WTC11 (cell line): ENCODE data around the gene CADM1. TPM values are rescaled to one million over a fixed set of nuclear protein-coding genes. Genes with fewer than 3 reads are reported as not detected.

ENCODE experiments used
- ATAC-seq: fragments of 200-7000 bp; cut with Tn5 transposase; 2 replicates; pipeline ENCODE4 v1.10.0; 2021; ENCODE audit warnings: mild to moderate bottlenecking, moderate library complexity
- CTCF ChIA-PET: fragments of 300-600 bp; sonication (Branson Sonifier 250); formaldehyde crosslinking; loops from one replicate; lab custom pipeline; 2021; ENCODE audit warnings: antibody characterized with exemption; lab: Charles Lee
- POLR2A ChIA-PET: fragments of 350-600 bp; sonication (Branson Sonifier 250); formaldehyde crosslinking; loops from one replicate; lab custom pipeline; 2021; ENCODE audit warnings: antibody characterized with exemption; lab: Charles Lee
- DNase-seq: peaks from one replicate; pipeline ENCODE4 v3.0.0; 2021; ENCODE audit warnings: low spot score
- H3K27ac Mint-ChIP-seq: 2 replicates; pipeline ENCODE4 v1.8.0; 2021; ENCODE audit warnings: mixed read lengths
- H3K27me3 Mint-ChIP-seq: 2 replicates; pipeline ENCODE4 v1.8.0; 2021; ENCODE audit warnings: low read depth, mild to moderate bottlenecking, moderate library complexity, mixed read lengths
- H3K36me3 Mint-ChIP-seq: 2 replicates; pipeline ENCODE4 v1.8.0; 2021; ENCODE audit warnings: mixed read lengths
- H3K4me1 Mint-ChIP-seq: 2 replicates; pipeline ENCODE4 v1.8.0; 2022; ENCODE audit warnings: mixed read lengths
- H3K4me3 Mint-ChIP-seq: 2 replicates; pipeline ENCODE4 v1.8.0; 2021; ENCODE audit warnings: mild to moderate bottlenecking, moderate library complexity, mixed read lengths
- H3K9me3 Mint-ChIP-seq: 2 replicates; pipeline ENCODE4 v1.8.0; 2021; ENCODE audit warnings: mixed read lengths
- AFF4 ChIP-seq: sonication (generic); formaldehyde crosslinking; IDR thresholded peaks from 2 replicates; pipeline ENCODE4 v1.8.1; 2023; ENCODE audit warnings: mild to moderate bottlenecking, missing genetic modification reagents, borderline replicate concordance
- ATF3 ChIP-seq: sonication (generic); formaldehyde crosslinking; conservative IDR thresholded peaks from 2 replicates; pipeline ENCODE4 v1.8.1; 2022; ENCODE audit warnings: mild to moderate bottlenecking, missing genetic modification reagents
- FOXJ3 ChIP-seq: sonication (generic); formaldehyde crosslinking; IDR thresholded peaks from 2 replicates; pipeline ENCODE4 v1.9.0; 2021; ENCODE audit warnings: missing genetic modification reagents, mild to moderate bottlenecking, borderline replicate concordance
- GRHL2 ChIP-seq: fragments of 250-450 bp; sonication (Bioruptor Pico); IDR thresholded peaks from 2 replicates; pipeline ENCODE4 v1.8.0; 2022; ENCODE audit warnings: mild to moderate bottlenecking, moderate library complexity; ENCODE audit not compliant: insufficient replicate concordance, severe bottlenecking
- GTF2I ChIP-seq: fragments of 250-450 bp; sonication (Bioruptor Pico); conservative IDR thresholded peaks from 2 replicates; pipeline ENCODE4 v1.4.0; 2021; ENCODE audit warnings: mild to moderate bottlenecking
- MAX ChIP-seq: sonication (generic); formaldehyde crosslinking; IDR thresholded peaks from 2 replicates; pipeline ENCODE4 v1.8.0; 2022; ENCODE audit warnings: mild to moderate bottlenecking, missing genetic modification reagents
- MYBL2 ChIP-seq: sonication (generic); formaldehyde crosslinking; IDR thresholded peaks from 2 replicates; pipeline ENCODE4 v1.8.1; 2023; ENCODE audit warnings: mild to moderate bottlenecking, moderate library complexity, missing genetic modification reagents
- NFATC4 ChIP-seq: fragments of 250-450 bp; sonication (Bioruptor Pico); IDR thresholded peaks from 2 replicates; pipeline ENCODE4 v1.9.0; 2021; ENCODE audit warnings: mild to moderate bottlenecking
- NFYB ChIP-seq: sonication (generic); formaldehyde crosslinking; conservative IDR thresholded peaks from 2 replicates; pipeline ENCODE4 v1.8.0; 2022; ENCODE audit warnings: low read depth, missing genetic modification reagents
- OVOL2 ChIP-seq: fragments of 250-450 bp; sonication (Bioruptor Pico); IDR thresholded peaks from 2 replicates; pipeline ENCODE4 v1.9.0; 2021; ENCODE audit warnings: mild to moderate bottlenecking, borderline replicate concordance
- SOX15 ChIP-seq: fragments of 250-450 bp; sonication (Bioruptor Pico); IDR thresholded peaks from 2 replicates; pipeline ENCODE4 v1.9.0; 2021; ENCODE audit warnings: mild to moderate bottlenecking
- ZNF317 ChIP-seq: sonication (generic); formaldehyde crosslinking; IDR thresholded peaks from 2 replicates; pipeline ENCODE4 v1.8.1; 2023; ENCODE audit warnings: low read depth, mild to moderate bottlenecking, moderate library complexity, missing genetic modification reagents, borderline replicate concordance
- ZNF423 ChIP-seq: fragments of 250-450 bp; sonication (Bioruptor Pico); IDR thresholded peaks from 2 replicates; pipeline ENCODE4 v2.1.2; 2022; ENCODE audit warnings: mild to moderate bottlenecking, moderate library complexity
- ZSCAN18 ChIP-seq: fragments of 250-450 bp; sonication (Bioruptor Pico); IDR thresholded peaks from 2 replicates; pipeline ENCODE4 v2.1.2; 2022; ENCODE audit warnings: mild to moderate bottlenecking, moderate library complexity
- total RNA-seq: library from RNA; stranded (reverse); gene quantifications from 3 replicates; pipeline ENCODE4 v1.2.3, GENCODE V29; 2021
- TF ChIP-seq, protein P1 (sequence below): fragments of 250-450 bp; sonication (Bioruptor Pico); IDR thresholded peaks from 2 replicates; pipeline ENCODE4 v1.9.0; 2021; ENCODE audit warnings: mild to moderate bottlenecking, borderline replicate concordance
- TF ChIP-seq, protein P2 (sequence below): sonication (generic); formaldehyde crosslinking; IDR thresholded peaks from 2 replicates; pipeline ENCODE4 v1.8.0; 2023; ENCODE audit warnings: mild to moderate bottlenecking, missing genetic modification reagents
- TF ChIP-seq, protein P3 (sequence below): sonication (generic); formaldehyde crosslinking; IDR thresholded peaks from 2 replicates; pipeline ENCODE4 v1.8.0; 2022; ENCODE audit warnings: missing genetic modification reagents
- TF ChIP-seq, protein P4 (sequence below): sonication (generic); formaldehyde crosslinking; IDR thresholded peaks from 2 replicates; pipeline ENCODE4 v1.8.1; 2022; ENCODE audit warnings: mild to moderate bottlenecking, moderate library complexity, missing genetic modification reagents

Gene CADM1
- total RNA-seq, 1 experiment from 2014 or later, result 26.8 TPM

- H3K4me3 Mint-ChIP-seq, result no peak overlapping the region
- no peak for TF ChIP-seq SOX15 (CRISPR knock-in tag)
- no peak for TF ChIP-seq MYBL2
- TF ChIP-seq NFYB (CRISPR knock-in tag), result no peak
- TF ChIP-seq AFF4 (CRISPR knock-in tag), result no peak
- TF ChIP-seq, protein P1, sequence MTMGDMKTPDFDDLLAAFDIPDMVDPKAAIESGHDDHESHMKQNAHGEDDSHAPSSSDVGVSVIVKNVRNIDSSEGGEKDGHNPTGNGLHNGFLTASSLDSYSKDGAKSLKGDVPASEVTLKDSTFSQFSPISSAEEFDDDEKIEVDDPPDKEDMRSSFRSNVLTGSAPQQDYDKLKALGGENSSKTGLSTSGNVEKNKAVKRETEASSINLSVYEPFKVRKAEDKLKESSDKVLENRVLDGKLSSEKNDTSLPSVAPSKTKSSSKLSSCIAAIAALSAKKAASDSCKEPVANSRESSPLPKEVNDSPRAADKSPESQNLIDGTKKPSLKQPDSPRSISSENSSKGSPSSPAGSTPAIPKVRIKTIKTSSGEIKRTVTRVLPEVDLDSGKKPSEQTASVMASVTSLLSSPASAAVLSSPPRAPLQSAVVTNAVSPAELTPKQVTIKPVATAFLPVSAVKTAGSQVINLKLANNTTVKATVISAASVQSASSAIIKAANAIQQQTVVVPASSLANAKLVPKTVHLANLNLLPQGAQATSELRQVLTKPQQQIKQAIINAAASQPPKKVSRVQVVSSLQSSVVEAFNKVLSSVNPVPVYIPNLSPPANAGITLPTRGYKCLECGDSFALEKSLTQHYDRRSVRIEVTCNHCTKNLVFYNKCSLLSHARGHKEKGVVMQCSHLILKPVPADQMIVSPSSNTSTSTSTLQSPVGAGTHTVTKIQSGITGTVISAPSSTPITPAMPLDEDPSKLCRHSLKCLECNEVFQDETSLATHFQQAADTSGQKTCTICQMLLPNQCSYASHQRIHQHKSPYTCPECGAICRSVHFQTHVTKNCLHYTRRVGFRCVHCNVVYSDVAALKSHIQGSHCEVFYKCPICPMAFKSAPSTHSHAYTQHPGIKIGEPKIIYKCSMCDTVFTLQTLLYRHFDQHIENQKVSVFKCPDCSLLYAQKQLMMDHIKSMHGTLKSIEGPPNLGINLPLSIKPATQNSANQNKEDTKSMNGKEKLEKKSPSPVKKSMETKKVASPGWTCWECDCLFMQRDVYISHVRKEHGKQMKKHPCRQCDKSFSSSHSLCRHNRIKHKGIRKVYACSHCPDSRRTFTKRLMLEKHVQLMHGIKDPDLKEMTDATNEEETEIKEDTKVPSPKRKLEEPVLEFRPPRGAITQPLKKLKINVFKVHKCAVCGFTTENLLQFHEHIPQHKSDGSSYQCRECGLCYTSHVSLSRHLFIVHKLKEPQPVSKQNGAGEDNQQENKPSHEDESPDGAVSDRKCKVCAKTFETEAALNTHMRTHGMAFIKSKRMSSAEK (CRISPR knock-in tag), result no peak
- no peak for TF ChIP-seq FOXJ3
- TF ChIP-seq, protein P2, sequence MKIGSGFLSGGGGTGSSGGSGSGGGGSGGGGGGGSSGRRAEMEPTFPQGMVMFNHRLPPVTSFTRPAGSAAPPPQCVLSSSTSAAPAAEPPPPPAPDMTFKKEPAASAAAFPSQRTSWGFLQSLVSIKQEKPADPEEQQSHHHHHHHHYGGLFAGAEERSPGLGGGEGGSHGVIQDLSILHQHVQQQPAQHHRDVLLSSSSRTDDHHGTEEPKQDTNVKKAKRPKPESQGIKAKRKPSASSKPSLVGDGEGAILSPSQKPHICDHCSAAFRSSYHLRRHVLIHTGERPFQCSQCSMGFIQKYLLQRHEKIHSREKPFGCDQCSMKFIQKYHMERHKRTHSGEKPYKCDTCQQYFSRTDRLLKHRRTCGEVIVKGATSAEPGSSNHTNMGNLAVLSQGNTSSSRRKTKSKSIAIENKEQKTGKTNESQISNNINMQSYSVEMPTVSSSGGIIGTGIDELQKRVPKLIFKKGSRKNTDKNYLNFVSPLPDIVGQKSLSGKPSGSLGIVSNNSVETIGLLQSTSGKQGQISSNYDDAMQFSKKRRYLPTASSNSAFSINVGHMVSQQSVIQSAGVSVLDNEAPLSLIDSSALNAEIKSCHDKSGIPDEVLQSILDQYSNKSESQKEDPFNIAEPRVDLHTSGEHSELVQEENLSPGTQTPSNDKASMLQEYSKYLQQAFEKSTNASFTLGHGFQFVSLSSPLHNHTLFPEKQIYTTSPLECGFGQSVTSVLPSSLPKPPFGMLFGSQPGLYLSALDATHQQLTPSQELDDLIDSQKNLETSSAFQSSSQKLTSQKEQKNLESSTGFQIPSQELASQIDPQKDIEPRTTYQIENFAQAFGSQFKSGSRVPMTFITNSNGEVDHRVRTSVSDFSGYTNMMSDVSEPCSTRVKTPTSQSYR (CRISPR knock-in tag), result no peak
- TF ChIP-seq GTF2I (CRISPR knock-in tag), result no peak
- no peak for TF ChIP-seq ATF3 (CRISPR knock-in tag)
- TF ChIP-seq ZNF317 (CRISPR knock-in tag), result no peak
- TF ChIP-seq ZNF423 (CRISPR knock-in tag), result no peak
- no peak for TF ChIP-seq MAX (CRISPR knock-in tag)
- no peaks in the 10 kb centered on the region for H3K9me3 Mint-ChIP-seq
- POLR2A ChIA-PET, result no interaction called here
- H3K27ac Mint-ChIP-seq, result no peak overlapping the region
- ATAC-seq, result no peak
- H3K36me3 Mint-ChIP-seq, result no peaks in the 10 kb centered on the region
- peaks cover 11% of the 10 kb centered on the region for H3K4me1 Mint-ChIP-seq
- CTCF ChIA-PET, result interaction anchor here (1.1 kb wide), 1 partner anchor 45 kb away, joined by 3 read pairs; no protein-coding TSS in a partner anchor
- H3K27me3 Mint-ChIP-seq, result peaks cover 51% of the 10 kb centered on the region
- DNase-seq, result no peak
Observed at GRCh38 chr11:115379528-115379927, 124.7 kb downstream of the CADM1 start.

GRCh38 chr11:115378557-115378956 lies 125.7 kb downstream of the CADM1 start:
- H3K9me3 Mint-ChIP-seq, result no peaks in the 10 kb centered on the region
- H3K4me3 Mint-ChIP-seq, result no peak overlapping the region
- no peak for DNase-seq
- ChIA-PET POLR2A (no interaction called here), CTCF (interaction anchor here (1.1 kb wide), 1 partner anchor 44 kb away, joined by 3 read pairs; no protein-coding TSS in a partner anchor)
- no peak for ATAC-seq
- peaks cover 41% of the 10 kb centered on the region for H3K27me3 Mint-ChIP-seq
- H3K36me3 Mint-ChIP-seq, result no peaks in the 10 kb centered on the region
- peaks cover 11% of the 10 kb centered on the region for H3K4me1 Mint-ChIP-seq
- no peak overlapping the region for H3K27ac Mint-ChIP-seq
- TF ChIP-seq GRHL2 (CRISPR knock-in tag) (no peak), OVOL2 (CRISPR knock-in tag) (no peak), NFATC4 (CRISPR knock-in tag) (no peak), ZSCAN18 (no peak)
- TF ChIP-seq, protein P3, sequence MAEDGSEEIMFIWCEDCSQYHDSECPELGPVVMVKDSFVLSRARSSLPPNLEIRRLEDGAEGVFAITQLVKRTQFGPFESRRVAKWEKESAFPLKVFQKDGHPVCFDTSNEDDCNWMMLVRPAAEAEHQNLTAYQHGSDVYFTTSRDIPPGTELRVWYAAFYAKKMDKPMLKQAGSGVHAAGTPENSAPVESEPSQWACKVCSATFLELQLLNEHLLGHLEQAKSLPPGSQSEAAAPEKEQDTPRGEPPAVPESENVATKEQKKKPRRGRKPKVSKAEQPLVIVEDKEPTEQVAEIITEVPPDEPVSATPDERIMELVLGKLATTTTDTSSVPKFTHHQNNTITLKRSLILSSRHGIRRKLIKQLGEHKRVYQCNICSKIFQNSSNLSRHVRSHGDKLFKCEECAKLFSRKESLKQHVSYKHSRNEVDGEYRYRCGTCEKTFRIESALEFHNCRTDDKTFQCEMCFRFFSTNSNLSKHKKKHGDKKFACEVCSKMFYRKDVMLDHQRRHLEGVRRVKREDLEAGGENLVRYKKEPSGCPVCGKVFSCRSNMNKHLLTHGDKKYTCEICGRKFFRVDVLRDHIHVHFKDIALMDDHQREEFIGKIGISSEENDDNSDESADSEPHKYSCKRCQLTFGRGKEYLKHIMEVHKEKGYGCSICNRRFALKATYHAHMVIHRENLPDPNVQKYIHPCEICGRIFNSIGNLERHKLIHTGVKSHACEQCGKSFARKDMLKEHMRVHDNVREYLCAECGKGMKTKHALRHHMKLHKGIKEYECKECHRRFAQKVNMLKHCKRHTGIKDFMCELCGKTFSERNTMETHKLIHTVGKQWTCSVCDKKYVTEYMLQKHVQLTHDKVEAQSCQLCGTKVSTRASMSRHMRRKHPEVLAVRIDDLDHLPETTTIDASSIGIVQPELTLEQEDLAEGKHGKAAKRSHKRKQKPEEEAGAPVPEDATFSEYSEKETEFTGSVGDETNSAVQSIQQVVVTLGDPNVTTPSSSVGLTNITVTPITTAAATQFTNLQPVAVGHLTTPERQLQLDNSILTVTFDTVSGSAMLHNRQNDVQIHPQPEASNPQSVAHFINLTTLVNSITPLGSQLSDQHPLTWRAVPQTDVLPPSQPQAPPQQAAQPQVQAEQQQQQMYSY, result no peak
- TF ChIP-seq, protein P4, sequence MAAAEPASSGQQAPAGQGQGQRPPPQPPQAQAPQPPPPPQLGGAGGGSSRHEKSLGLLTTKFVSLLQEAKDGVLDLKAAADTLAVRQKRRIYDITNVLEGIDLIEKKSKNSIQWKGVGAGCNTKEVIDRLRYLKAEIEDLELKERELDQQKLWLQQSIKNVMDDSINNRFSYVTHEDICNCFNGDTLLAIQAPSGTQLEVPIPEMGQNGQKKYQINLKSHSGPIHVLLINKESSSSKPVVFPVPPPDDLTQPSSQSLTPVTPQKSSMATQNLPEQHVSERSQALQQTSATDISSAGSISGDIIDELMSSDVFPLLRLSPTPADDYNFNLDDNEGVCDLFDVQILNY, result no peak
